OCI-LY1 (cell line): ENCODE results near the gene WNT6.

ENCODE experiments used
- EZH2 ChIP-seq: fragments of 200-600 bp; sonication (generic), shearing (Covaris generic); IDR thresholded peaks from 2 replicates; pipeline ENCODE4 v1.8.0; 2017; ENCODE audit warnings: borderline replicate concordance, mixed run types, mild to moderate bottlenecking, antibody characterized with exemption, low read length, moderate library complexity, mixed read lengths
- TF ChIP-seq, protein P1 (sequence below): fragments of 200-600 bp; sonication (generic), shearing (Covaris generic); IDR thresholded peaks from 2 replicates; pipeline ENCODE4 v1.5.1; 2017; ENCODE audit warnings: mild to moderate bottlenecking, antibody characterized with exemption, low read length, moderate library complexity, mixed read lengths

DNA sequence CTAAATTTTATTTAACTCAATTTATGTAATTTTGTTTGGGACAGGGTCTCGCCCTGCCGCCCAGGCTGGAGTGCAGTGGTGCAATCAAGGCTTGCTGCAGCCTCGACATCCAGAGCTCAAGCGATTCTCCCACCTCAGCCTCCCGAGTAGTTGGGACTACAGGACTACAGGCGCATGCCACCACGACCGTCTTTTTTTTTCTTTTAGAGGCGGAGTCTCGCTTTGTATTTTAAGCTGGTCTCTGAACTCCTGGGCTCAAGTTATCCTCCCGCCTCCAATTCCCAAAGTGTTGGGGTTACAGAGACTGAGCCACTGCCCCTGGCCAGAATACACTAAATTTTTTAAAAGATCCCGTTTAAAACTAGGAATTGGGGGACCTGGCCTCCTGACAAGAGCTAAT is 39.5 kb downstream of the WNT6 start:
- TF ChIP-seq, protein P1, sequence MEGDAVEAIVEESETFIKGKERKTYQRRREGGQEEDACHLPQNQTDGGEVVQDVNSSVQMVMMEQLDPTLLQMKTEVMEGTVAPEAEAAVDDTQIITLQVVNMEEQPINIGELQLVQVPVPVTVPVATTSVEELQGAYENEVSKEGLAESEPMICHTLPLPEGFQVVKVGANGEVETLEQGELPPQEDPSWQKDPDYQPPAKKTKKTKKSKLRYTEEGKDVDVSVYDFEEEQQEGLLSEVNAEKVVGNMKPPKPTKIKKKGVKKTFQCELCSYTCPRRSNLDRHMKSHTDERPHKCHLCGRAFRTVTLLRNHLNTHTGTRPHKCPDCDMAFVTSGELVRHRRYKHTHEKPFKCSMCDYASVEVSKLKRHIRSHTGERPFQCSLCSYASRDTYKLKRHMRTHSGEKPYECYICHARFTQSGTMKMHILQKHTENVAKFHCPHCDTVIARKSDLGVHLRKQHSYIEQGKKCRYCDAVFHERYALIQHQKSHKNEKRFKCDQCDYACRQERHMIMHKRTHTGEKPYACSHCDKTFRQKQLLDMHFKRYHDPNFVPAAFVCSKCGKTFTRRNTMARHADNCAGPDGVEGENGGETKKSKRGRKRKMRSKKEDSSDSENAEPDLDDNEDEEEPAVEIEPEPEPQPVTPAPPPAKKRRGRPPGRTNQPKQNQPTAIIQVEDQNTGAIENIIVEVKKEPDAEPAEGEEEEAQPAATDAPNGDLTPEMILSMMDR: no peak
- no peak for TF ChIP-seq EZH2
